Astrocyte of the spinal cord (primary cell): ENCODE results near the gene TCF23.

Source experiments
- DNase-seq: peaks from one replicate; pipeline ENCODE4 v3.0.0; 2011; ENCODE audit warnings: low read depth, low spot score
- H3K4me3 ChIP-seq: 2 replicates; pipeline ENCODE4 v1.5.1; 2011; ENCODE audit warnings: low read depth, mild to moderate bottlenecking, low read length, moderate library complexity
- CTCF ChIP-seq: IDR thresholded peaks from 2 replicates; pipeline ENCODE4 v1.5.1; 2012; ENCODE audit warnings: low read depth, mild to moderate bottlenecking, low read length, inconsistent platforms
- in situ Hi-C: cut with HindIII; loops from 2 replicates; pipeline ENCODE4 v1.10.0; 2017; ENCODE audit warnings: low sequenced_read_pairs

The TCF23 gene

GRCh38 chr2:27152796-27153464 lies 4.1 kb downstream of the TCF23 start:
- H3K4me3 ChIP-seq, result no peak overlapping the region
- in situ Hi-C loops, result no loop called here
- DNase-seq, result no peak
- TF ChIP-seq CTCF, result no peak

- TF ChIP-seq CTCF, result no peak
- in situ Hi-C loops, result no loop called here
- DNase-seq, result no peak
- H3K4me3 ChIP-seq, result no peak overlapping the region
These were observed 5.7 kb downstream of the TCF23 start for GRCh38 chr2:27154488-27154887.

GRCh38 chr2:27155069-27155520 lies 6.3 kb downstream of the TCF23 start:
- DNase-seq, result no peak
- H3K4me3 ChIP-seq, result no peak overlapping the region
- no peak for TF ChIP-seq CTCF
- in situ Hi-C loops, result no loop called here

GRCh38 chr2:27158468-27158867 lies 9.7 kb downstream of the TCF23 start:
- no peak overlapping the region for H3K4me3 ChIP-seq
- TF ChIP-seq CTCF, result no peak
- in situ Hi-C loops, result no loop called here
- DNase-seq, result no peak

GRCh38 chr2:27159271-27159670 lies 10.5 kb downstream of the TCF23 start:
- no peak for DNase-seq
- in situ Hi-C loops, result no loop called here
- no peak overlapping the region for H3K4me3 ChIP-seq
- TF ChIP-seq CTCF, result no peak

GRCh38 chr2:27160191-27160590 lies 11.4 kb downstream of the TCF23 start:
- TF ChIP-seq CTCF, result no peak
- in situ Hi-C loops, result no loop called here
- no peak for DNase-seq
- no peak overlapping the region for H3K4me3 ChIP-seq
